HS-27A (cell line): ENCODE measurements around the gene KRTAP5-6.
"Not testable (repeated sequence)": the region's sequence is repeated elsewhere in the genome, so short reads cannot be mapped to it uniquely, and the experiment has no call there.

Source experiments
- DNase-seq: peaks from one replicate; pipeline ENCODE4 v3.0.0-alpha.2; 2012; ENCODE audit warnings: low read depth, missing footprints

Gene KRTAP5-6

GRCh38 chr11:1661454-1662269 is 35.3 kb upstream of the KRTAP5-6 start:
- DNase-seq = not testable (repeated sequence)

DNA sequence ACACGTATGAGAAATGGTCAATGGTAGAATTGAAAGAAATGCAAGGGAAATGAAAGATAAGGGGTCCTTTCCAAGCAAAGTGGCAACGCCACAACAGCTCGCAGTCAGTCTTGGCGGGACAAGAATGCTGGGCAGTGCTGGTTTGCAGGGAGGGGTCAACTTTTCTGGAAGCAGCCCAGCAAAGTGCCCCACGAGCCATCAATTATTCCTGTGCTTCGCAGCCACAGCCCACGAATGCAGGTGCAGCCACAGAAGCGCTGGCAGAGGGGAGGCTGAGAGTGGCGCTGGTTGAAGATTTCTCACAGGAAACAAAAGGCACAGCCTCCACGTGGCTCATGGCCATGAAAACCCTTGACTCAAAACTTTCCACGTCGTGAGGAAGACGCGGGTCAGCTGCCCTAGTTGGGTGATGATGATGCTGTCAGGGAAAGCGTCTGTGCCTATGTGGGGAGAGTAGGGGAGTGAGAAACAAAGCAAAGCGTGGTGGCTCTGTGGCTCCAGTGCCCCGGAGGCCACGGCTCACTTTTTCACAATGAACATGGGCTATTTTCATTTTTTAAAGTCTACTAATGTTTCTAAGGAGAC is 34.2 kb upstream of the KRTAP5-6 start:
- not testable (repeated sequence) for DNase-seq

- DNase-seq = no peak
Observed at GRCh38 chr11:1665313-1665712, 31.7 kb upstream of the KRTAP5-6 start.

DNA sequence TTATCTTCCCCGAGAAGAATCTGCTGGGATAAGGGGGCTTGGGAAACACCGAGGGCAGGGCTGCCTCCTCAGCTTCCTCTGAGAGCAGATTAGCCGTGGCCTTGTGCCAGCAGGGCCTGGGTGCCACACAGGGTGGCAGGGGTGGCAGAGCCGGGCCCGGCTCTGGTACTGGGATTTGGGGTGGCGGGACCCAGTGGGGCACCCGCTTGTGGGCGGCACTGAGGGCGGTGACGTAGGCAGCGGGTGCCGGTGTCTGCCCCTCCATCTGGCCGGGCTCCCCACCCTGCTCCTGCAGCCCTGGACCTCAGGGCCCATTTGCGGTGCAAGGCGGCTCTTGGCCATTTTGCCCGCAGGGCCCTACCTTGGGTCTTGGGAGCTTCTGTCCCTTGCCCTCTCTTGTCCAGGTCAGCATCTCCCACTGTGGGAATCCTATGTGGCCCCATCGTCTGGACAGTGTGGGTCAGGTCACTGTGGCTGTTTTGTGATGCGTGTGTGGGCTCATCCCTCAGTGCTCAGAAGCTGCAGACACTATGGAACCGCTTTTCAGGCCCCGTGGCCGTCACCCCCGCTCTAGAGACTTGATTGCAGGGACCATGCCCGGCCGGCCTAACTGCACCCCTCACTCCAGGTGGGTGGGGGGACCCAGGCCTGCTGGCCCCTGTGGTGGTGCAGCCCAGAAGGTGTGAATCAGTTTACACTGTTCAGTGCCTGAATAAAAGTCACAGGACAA is 29.7 kb upstream of the KRTAP5-6 start:
- no peak for DNase-seq

DNA sequence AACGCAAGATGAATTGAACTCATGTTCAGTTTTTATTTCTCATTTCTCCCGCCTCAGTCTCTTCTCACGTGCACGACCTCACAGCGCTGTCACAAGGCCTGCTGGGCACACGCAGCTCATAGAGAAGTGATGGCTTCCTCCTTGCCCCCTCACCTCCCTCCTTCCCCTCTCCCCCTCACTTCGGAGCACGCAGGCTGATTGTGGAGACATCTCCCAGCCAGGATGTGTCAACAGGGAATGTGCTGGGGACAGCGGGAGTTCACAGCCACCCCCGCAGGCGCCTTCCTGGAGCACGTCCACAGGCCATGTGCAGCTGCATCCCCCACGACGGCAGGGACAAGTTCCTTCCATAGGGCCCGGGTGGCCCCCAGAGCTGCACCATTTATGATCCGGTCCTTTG is 29.1 kb upstream of the KRTAP5-6 start:
- no peak for DNase-seq

GRCh38 chr11:1668911-1669473 is 28.0 kb upstream of the KRTAP5-6 start:
- no peak for DNase-seq

DNA sequence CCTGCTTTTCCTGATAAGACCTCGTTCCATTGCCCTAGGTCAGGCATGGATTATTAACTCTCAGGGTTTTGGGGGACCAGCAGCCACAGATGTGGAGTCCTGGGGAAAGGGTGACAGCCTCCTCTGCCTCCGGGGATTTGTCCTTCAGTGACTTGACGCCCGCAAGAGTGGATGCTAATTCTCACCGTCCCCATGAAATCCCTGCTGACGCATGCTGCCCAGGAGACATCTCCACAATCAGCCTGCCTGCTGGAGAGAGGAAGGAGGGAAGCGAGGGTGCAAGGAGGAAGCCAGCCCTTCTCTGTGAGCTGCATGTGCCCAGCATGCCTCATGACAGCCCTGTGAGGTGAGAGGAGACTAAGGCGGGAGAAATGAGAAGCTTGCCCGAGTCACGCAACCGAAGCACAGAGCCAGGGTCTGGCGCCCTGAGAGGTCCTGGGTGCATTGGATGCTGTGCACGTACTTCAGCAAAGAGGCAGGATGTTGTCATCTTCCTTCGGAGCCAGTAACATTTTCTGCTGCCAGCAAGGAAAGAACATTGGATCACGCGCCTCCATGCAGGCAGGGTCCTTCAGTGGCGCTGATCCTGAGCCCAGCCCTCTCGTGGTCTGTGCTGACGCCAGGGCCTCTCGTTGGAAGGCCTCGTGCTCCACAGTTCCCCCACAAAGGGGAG is 27.3 kb upstream of the KRTAP5-6 start:
- no peak for DNase-seq

- not testable (repeated sequence) for DNase-seq
Observed at GRCh38 chr11:1670457-1670856, 26.5 kb upstream of the KRTAP5-6 start.

DNA sequence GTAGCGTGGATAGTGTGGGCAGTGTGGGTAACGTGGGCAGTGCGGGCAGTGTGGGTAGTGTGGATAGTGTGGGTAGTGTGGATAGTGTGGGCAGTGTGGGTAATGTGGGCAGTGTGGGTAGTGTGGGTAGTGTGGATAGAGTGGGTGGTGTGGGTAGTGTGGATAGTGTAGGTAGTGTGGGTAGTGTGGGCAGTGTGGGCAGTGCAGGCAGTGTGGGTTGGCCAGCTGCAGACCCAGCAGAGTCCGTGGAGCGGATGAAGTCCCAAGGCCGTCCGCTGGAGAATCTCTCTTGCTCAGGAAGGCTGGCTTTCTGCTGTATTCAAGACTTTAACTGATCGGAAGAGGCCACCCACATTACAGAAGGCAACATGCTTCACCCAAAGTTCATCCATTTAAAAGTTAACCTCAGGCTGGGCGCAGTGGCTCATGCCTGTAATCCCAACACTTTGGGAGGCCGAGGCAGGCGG is 26.1 kb upstream of the KRTAP5-6 start:
- no peak for DNase-seq

- no peak for DNase-seq
Observed at GRCh38 chr11:1671658-1672057, 25.3 kb upstream of the KRTAP5-6 start.

GRCh38 chr11:1672613-1673350 is 24.2 kb upstream of the KRTAP5-6 start:
- DNase-seq = no peak

GRCh38 chr11:1673446-1674172 is 23.4 kb upstream of the KRTAP5-6 start:
- no peak for DNase-seq

GRCh38 chr11:1674173-1675131 is 22.5 kb upstream of the KRTAP5-6 start:
- DNase-seq = no peak

- DNase-seq = no peak
Observed at GRCh38 chr11:1675536-1676228, 21.3 kb upstream of the KRTAP5-6 start.

GRCh38 chr11:1676229-1676740 is 20.7 kb upstream of the KRTAP5-6 start:
- DNase-seq = no peak

- no peak for DNase-seq
Observed at GRCh38 chr11:1679881-1680280, 17.1 kb upstream of the KRTAP5-6 start.

DNA sequence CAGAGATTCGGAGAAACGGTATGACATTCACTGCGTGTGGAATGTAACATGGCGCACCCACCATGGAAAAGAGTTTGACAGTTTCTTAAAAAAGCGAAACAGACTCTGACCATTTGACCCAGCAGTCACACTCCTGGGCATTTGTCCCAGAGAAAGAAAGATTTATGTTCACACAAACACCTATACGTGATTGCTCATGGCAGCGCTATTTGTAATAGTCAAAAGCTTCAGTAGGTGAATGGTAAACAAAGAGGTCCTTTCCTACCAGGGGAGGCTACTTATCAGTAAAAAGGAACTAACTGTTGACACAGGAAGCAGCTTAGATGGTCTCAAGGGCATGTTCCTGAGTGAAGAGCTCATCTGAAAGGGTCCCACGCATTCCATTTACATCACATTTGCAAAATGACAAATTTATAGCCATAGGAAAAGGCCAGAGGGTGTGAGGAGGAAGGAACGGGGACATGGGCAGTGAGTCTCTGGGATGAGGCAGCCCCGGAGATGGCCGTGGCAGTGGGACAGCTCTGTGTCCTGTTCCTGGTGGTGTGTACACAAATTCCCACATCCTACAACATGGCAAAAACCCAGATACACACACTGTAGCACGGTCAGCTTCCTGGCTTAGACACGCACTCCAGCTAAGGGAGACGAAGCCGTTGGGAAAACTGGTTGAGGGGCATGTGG is 14.6 kb upstream of the KRTAP5-6 start:
- no peak for DNase-seq

GRCh38 chr11:1683216-1683615 is 13.8 kb upstream of the KRTAP5-6 start:
- DNase-seq = not testable (repeated sequence)
